Endodermal cell (in vitro differentiated cells): Measurements from ENCODE around the gene PSMB2. TPM values are rescaled to one million over a fixed set of nuclear protein-coding genes. Genes with fewer than 3 reads are reported as not detected.

Source experiments
- DNase-seq: peaks from one replicate; pipeline ENCODE4 v3.0.0-alpha.2; 2017
- H3K27ac ChIP-seq: 2 replicates; pipeline ENCODE4 v1.5.1; 2013; ENCODE audit warnings: mild to moderate bottlenecking, low read depth, low read length, moderate library complexity
- H3K27me3 ChIP-seq: 2 replicates; pipeline ENCODE4 v1.6.1; 2013; ENCODE audit warnings: mild to moderate bottlenecking, low read length, moderate library complexity; ENCODE audit not compliant: insufficient read depth, control insufficient read depth, poor library complexity, severe bottlenecking
- H3K36me3 ChIP-seq: 2 replicates; pipeline ENCODE4 v1.7.0; 2013; ENCODE audit warnings: mild to moderate bottlenecking, low read length, moderate library complexity; ENCODE audit not compliant: control insufficient read depth, insufficient read depth
- H3K4me1 ChIP-seq: one replicate; pipeline ENCODE4 v1.7.0; 2013; ENCODE audit warnings: low read length; ENCODE audit not compliant: control insufficient read depth, insufficient read depth
- H3K4me3 ChIP-seq: 2 replicates; pipeline ENCODE4 v1.5.1; 2013; ENCODE audit warnings: mild to moderate bottlenecking, low read length, moderate library complexity
- H3K9ac ChIP-seq: 2 replicates; pipeline ENCODE4 v1.6.1; 2013; ENCODE audit warnings: mild to moderate bottlenecking, low read length, moderate library complexity; ENCODE audit not compliant: poor library complexity, severe bottlenecking; ENCODE audit errors: extremely low read depth
- H3K9me3 ChIP-seq: 2 replicates; pipeline ENCODE4 v1.6.1; 2013; ENCODE audit warnings: mild to moderate bottlenecking, low read length, moderate library complexity; ENCODE audit not compliant: control insufficient read depth
- H3K27ac Mint-ChIP-seq: 2 replicates; pipeline ENCODE4 v1.8.0; 2020; ENCODE audit warnings: mixed read lengths
- H3K27me3 Mint-ChIP-seq: 2 replicates; pipeline ENCODE4 v1.8.0; 2021; ENCODE audit warnings: mild to moderate bottlenecking, mixed read lengths; ENCODE audit not compliant: insufficient read depth
- H3K36me3 Mint-ChIP-seq: 2 replicates; pipeline ENCODE4 v1.8.0; 2020; ENCODE audit warnings: low read depth, mixed read lengths
- H3K4me1 Mint-ChIP-seq: 2 replicates; pipeline ENCODE4 v1.8.0; 2020; ENCODE audit warnings: mixed read lengths
- H3K4me3 Mint-ChIP-seq: 2 replicates; pipeline ENCODE4 v1.8.0; 2020; ENCODE audit warnings: mild to moderate bottlenecking, moderate library complexity, mixed read lengths
- H3K9me3 Mint-ChIP-seq: 2 replicates; pipeline ENCODE4 v1.8.0; 2020; ENCODE audit warnings: mild to moderate bottlenecking, mixed read lengths
- WGBS, 2 experiments: methylation state at CpG; one replicate each; pipeline versions ENCODE4 v1.1.5 to v1.1.7; 2013; ENCODE audit warnings: missing lambda C conversion rate in 2 of 2, mixed read lengths in 1 of 2; ENCODE audit not compliant: insufficient coverage in 1 of 2, insufficient read length in 1 of 2; 5-methylcytosine and 5-hydroxymethylcytosine counted together
- total RNA-seq, 2 donors: library from RNA; stranded (reverse); fragmentation: NEBNext Ultra II Directional in 1 of 2; extraction: Animal tissue kit (Norgen Biotek cat#: 25700) in 1 of 2; gene quantifications; 2 replicates in 1 of 2; 3 replicates in 1 of 2; pipeline ENCODE4 v1.2.1, GENCODE V29; 2021
- TF ChIP-seq, protein P1 (sequence below): fragments of 200-600 bp; sonication (generic); conservative IDR thresholded peaks from 2 replicates; pipeline ENCODE4 v1.5.0; 2021; ENCODE audit warnings: antibody characterized with exemption, mild to moderate bottlenecking

PSMB2 gene
- total RNA-seq, 2 donors from 2014 or later: 66.0 to 71.3 TPM

DNA sequence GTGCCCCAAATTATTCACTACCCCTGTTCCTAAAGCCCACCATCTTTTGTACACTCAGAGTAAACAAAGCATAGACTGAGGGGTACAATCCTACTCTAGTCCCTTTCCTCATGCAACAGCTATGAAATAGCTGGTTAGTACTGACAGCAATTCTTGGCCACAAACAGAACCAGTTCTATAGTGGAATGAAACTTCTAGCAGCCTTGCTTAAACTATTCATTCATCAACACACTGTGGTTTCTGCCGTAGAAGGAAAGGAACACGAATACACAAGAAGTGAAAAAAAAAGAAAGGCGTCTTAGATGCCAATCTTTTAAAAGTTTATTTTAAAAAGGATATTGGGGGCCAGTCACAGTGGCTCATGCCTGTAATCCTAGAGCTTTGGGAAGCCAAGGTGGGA is 9.9 kb downstream of the PSMB2 start:
- Histone ChIP-seq H3K4me3 (no peak overlapping the region), H3K27me3 (no peaks in the 10 kb centered on the region), H3K36me3 (peaks cover 86% of the 10 kb centered on the region), H3K9me3 (peaks cover 7% of the 10 kb centered on the region), H3K4me1 (no peaks in the 10 kb centered on the region), H3K9ac (no peak overlapping the region), H3K27ac (no peak overlapping the region)
- Mint-ChIP-seq H3K4me3 (no peak overlapping the region), H3K9me3 (no peaks in the 10 kb centered on the region), H3K36me3 (peaks cover 74% of the 10 kb centered on the region), H3K4me1 (no peaks in the 10 kb centered on the region), H3K27me3 (no peaks in the 10 kb centered on the region), H3K27ac (no peak overlapping the region)
- WGBS, 2 experiments: 94 to 99% methylated on average over 2 to 3 of the region's 3 CpGs
- TF ChIP-seq, protein P1, sequence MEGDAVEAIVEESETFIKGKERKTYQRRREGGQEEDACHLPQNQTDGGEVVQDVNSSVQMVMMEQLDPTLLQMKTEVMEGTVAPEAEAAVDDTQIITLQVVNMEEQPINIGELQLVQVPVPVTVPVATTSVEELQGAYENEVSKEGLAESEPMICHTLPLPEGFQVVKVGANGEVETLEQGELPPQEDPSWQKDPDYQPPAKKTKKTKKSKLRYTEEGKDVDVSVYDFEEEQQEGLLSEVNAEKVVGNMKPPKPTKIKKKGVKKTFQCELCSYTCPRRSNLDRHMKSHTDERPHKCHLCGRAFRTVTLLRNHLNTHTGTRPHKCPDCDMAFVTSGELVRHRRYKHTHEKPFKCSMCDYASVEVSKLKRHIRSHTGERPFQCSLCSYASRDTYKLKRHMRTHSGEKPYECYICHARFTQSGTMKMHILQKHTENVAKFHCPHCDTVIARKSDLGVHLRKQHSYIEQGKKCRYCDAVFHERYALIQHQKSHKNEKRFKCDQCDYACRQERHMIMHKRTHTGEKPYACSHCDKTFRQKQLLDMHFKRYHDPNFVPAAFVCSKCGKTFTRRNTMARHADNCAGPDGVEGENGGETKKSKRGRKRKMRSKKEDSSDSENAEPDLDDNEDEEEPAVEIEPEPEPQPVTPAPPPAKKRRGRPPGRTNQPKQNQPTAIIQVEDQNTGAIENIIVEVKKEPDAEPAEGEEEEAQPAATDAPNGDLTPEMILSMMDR: no peak
- no peak for DNase-seq

DNA sequence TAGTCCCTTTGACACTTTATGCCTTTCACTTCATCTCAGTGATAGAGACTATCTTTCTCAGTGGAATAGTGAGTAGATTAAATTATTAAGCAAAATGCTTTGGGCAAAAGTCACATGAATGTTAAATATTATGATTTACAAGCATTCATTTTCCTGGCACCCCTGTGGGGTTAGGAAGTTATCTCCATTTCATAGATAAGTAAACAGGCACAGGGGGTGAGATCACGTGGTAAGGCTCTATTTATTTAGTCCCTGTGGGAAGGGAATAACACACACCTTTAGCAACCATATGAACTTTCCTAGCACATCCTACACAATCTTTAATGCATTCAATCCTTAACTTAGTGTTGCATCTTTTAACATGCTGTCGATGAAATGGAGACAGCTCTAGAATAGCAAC is 12.3 kb downstream of the PSMB2 start:
- no peak overlapping the region for H3K9ac ChIP-seq
- no peak overlapping the region for H3K27ac Mint-ChIP-seq
- TF ChIP-seq, protein P1: no peak
- DNase-seq: no peak
- H3K36me3 Mint-ChIP-seq: peaks cover 73% of the 10 kb centered on the region
- WGBS, 2 experiments: 87 to 100% methylated on average over 1 to 2 of the region's 2 CpGs
- H3K4me1 ChIP-seq: no peaks in the 10 kb centered on the region
- no peak overlapping the region for H3K4me3 ChIP-seq
- no peaks in the 10 kb centered on the region for H3K9me3 Mint-ChIP-seq
- H3K27me3 ChIP-seq: no peaks in the 10 kb centered on the region
- H3K4me1 Mint-ChIP-seq: no peaks in the 10 kb centered on the region
- no peak overlapping the region for H3K27ac ChIP-seq
- H3K9me3 ChIP-seq: peaks cover 7% of the 10 kb centered on the region
- H3K36me3 ChIP-seq: peaks cover 85% of the 10 kb centered on the region
- H3K27me3 Mint-ChIP-seq: no peaks in the 10 kb centered on the region
- no peak overlapping the region for H3K4me3 Mint-ChIP-seq

DNA sequence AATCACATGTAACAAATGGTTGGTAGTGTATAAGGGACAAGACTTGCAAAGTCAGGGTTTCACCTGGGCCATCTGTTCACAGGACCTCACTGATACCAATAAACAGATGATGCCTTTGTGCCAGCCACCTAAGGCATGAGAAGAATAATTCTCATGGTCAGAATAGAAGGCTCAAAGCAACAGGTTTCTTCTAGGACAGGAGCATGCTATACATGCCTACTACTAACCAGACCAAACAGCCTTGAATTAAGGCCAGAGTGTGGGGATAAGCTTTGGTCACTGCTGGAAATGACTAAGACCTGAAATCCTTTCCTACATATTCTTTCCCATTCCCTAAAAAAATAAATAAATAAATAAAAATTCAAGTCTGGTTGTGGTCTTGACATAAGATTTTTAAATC is 17.5 kb downstream of the PSMB2 start:
- no peak overlapping the region for H3K9ac ChIP-seq
- peaks cover 36% of the 10 kb centered on the region for H3K36me3 Mint-ChIP-seq
- no peak overlapping the region for H3K4me3 ChIP-seq
- TF ChIP-seq, protein P1: no peak
- H3K36me3 ChIP-seq: peaks cover 52% of the 10 kb centered on the region
- H3K4me1 ChIP-seq: peaks cover 11% of the 10 kb centered on the region
- H3K27ac ChIP-seq: no peak overlapping the region
- no peaks in the 10 kb centered on the region for H3K9me3 ChIP-seq
- no peak overlapping the region for H3K27ac Mint-ChIP-seq
- no peaks in the 10 kb centered on the region for H3K9me3 Mint-ChIP-seq
- no peak overlapping the region for H3K4me3 Mint-ChIP-seq
- peaks cover 29% of the 10 kb centered on the region for H3K4me1 Mint-ChIP-seq
- no peaks in the 10 kb centered on the region for H3K27me3 ChIP-seq
- H3K27me3 Mint-ChIP-seq: no peaks in the 10 kb centered on the region
- no peak for DNase-seq
